IMR-90 (cell line): ENCODE data around the gene ZFR2. TPM values are rescaled to one million over a fixed set of nuclear protein-coding genes. Genes with fewer than 3 reads are reported as not detected.

Experiments
- ATAC-seq: fragments of 200-7000 bp; cut with Tn5 transposase; 2 replicates; pipeline ENCODE4 v1.9.1; 2020; ENCODE audit warnings: low read depth, mild to moderate bottlenecking, moderate library complexity
- BruUV-seq: library from RNA; stranded (reverse); fragments of 400-500 nt; replicated peaks from 2 replicates; lab custom pipeline; 2021; lab: Mats Ljungman, UMichigan
- CTCF ChIA-PET: fragments of 300-600 bp; formaldehyde crosslinking; extraction: SDS; loops from one replicate; lab custom pipeline; 2021; ENCODE audit warnings: antibody characterized with exemption; lab: Yijun Ruan, JAX
- POLR2A ChIA-PET: fragments of 300-600 bp; sonication (Branson Sonifier 250); formaldehyde crosslinking; loops from one replicate; lab custom pipeline; 2022; ENCODE audit warnings: antibody characterized with exemption; ENCODE audit not compliant: unreplicated experiment; lab: Charles Lee
- DNase-seq: peaks from one replicate; pipeline ENCODE4 v3.0.0; 2013
- H2AFZ ChIP-seq: replicated peaks from 2 replicates; pipeline ENCODE3; 2013; ENCODE audit warnings: low read length, mild to moderate bottlenecking; ENCODE audit not compliant: poor library complexity
- H2AK5ac ChIP-seq: 2 replicates; pipeline ENCODE4 v1.6.1; 2013; ENCODE audit warnings: low read depth, low read length, inconsistent platforms
- H2AK9ac ChIP-seq: replicated peaks from 2 replicates; pipeline ENCODE3; 2013; ENCODE audit warnings: mild to moderate bottlenecking, low read depth, low read length, moderate library complexity; ENCODE audit not compliant: poor library complexity
- H2BK120ac ChIP-seq: 2 replicates; pipeline ENCODE4 v1.6.1; 2013; ENCODE audit warnings: low read depth, low read length, inconsistent platforms
- H2BK15ac ChIP-seq: 3 replicates; pipeline ENCODE4 v1.6.1; 2013; ENCODE audit warnings: low read depth, low read length, inconsistent platforms
- H2BK20ac ChIP-seq: 2 replicates; pipeline ENCODE4 v1.6.1; 2013; ENCODE audit warnings: low read depth, mild to moderate bottlenecking, inconsistent platforms, low read length, moderate library complexity
- H2BK5ac ChIP-seq: 2 replicates; pipeline ENCODE4 v1.6.1; 2013; ENCODE audit warnings: mild to moderate bottlenecking, low read depth, low read length, inconsistent platforms; ENCODE audit not compliant: poor library complexity, severe bottlenecking
- H3K14ac ChIP-seq: replicated peaks from 2 replicates; pipeline ENCODE4 v1.6.1; 2013; ENCODE audit warnings: low read depth, low read length, inconsistent platforms
- H3K18ac ChIP-seq: 2 replicates; pipeline ENCODE4 v1.6.1; 2013; ENCODE audit warnings: low read depth, low read length, control low read depth
- H3K23ac ChIP-seq: 2 replicates; pipeline ENCODE4 v1.6.1; 2013; ENCODE audit warnings: low read depth, low read length, inconsistent platforms
- H3K27ac ChIP-seq: 2 replicates; pipeline ENCODE4 v1.5.1; 2013; ENCODE audit warnings: mild to moderate bottlenecking, control low read depth, low read length; ENCODE audit not compliant: insufficient read depth
- H3K27me3 ChIP-seq: 2 replicates; pipeline ENCODE4 v1.6.1; 2013; ENCODE audit warnings: low read length; ENCODE audit not compliant: control insufficient read depth, insufficient read depth
- H3K36me3 ChIP-seq: 2 replicates; pipeline ENCODE4 v1.6.1; 2013; ENCODE audit warnings: low read length, mixed read lengths; ENCODE audit not compliant: control insufficient read depth, insufficient read depth
- H3K4ac ChIP-seq: 2 replicates; pipeline ENCODE4 v1.6.1; 2013; ENCODE audit warnings: low read depth, low read length, inconsistent platforms
- H3K4me1 ChIP-seq: 2 replicates; pipeline ENCODE4 v1.6.1; 2013; ENCODE audit warnings: low read length, mixed read lengths; ENCODE audit not compliant: control insufficient read depth, insufficient read depth
- H3K4me2 ChIP-seq: 2 replicates; pipeline ENCODE4 v1.6.1; 2013; ENCODE audit warnings: low read depth, mild to moderate bottlenecking, control low read depth, low read length, moderate library complexity
- H3K4me3 ChIP-seq: 2 replicates; pipeline ENCODE4 v1.5.1; 2013; ENCODE audit warnings: low read depth, mild to moderate bottlenecking, control low read depth, low read length, moderate library complexity; ENCODE audit not compliant: insufficient read depth
- H3K56ac ChIP-seq: 2 replicates; pipeline ENCODE4 v1.6.1; 2013; ENCODE audit warnings: low read length, inconsistent platforms; ENCODE audit not compliant: insufficient read depth; ENCODE audit errors: extremely low read depth
- H3K79me1 ChIP-seq, 2 experiments: 2 replicates each; pipeline ENCODE4 v1.6.1; 2013; ENCODE audit warnings: low read length in 2 of 2, inconsistent platforms in 1 of 2, low read depth in 1 of 2
- H3K9ac ChIP-seq: 2 replicates; pipeline ENCODE4 v1.6.1; 2013; ENCODE audit warnings: low read depth, low read length, control low read depth
- H3K9me1 ChIP-seq: 2 replicates; pipeline ENCODE4 v1.6.1; 2013; ENCODE audit warnings: low read length, inconsistent platforms; ENCODE audit not compliant: insufficient read depth
- H3K9me3 ChIP-seq: 2 replicates; pipeline ENCODE4 v1.6.1; 2013; ENCODE audit warnings: low read length; ENCODE audit not compliant: control insufficient read depth, insufficient read depth
- H4K20me1 ChIP-seq: 2 replicates; pipeline ENCODE4 v1.6.1; 2013; ENCODE audit warnings: low read length, inconsistent platforms; ENCODE audit not compliant: insufficient read depth
- H4K5ac ChIP-seq: 2 replicates; pipeline ENCODE4 v1.6.1; 2013; ENCODE audit warnings: mild to moderate bottlenecking, low read depth, low read length, control low read depth
- H4K8ac ChIP-seq, 2 experiments: 2 replicates each; pipeline ENCODE4 v1.6.1; 2013; ENCODE audit warnings: low read depth in 2 of 2, low read length in 2 of 2, control low read depth in 1 of 2, inconsistent platforms in 1 of 2
- H4K91ac ChIP-seq: 2 replicates; pipeline ENCODE4 v1.6.1; 2013; ENCODE audit warnings: low read depth, low read length, inconsistent platforms; ENCODE audit not compliant: insufficient read depth
- BHLHE40 ChIP-seq: fragments of 150-350 bp; IDR thresholded peaks from 2 replicates; pipeline ENCODE4 v1.6.1; 2016; ENCODE audit warnings: mild to moderate bottlenecking, low read depth, low read length
- CEBPB ChIP-seq: IDR thresholded peaks from 2 replicates; pipeline ENCODE4 v1.6.1; 2012; ENCODE audit warnings: low read depth, low read length, improper control_type of control experiment
- CHD1 ChIP-seq: IDR thresholded peaks from 2 replicates; pipeline ENCODE4 v1.6.1; 2012; ENCODE audit warnings: low read depth, low read length, improper control_type of control experiment
- FOS ChIP-seq: fragments of 150-350 bp; IDR thresholded peaks from 2 replicates; pipeline ENCODE4 v1.6.1; 2016; ENCODE audit warnings: low read depth, low read length
- MAFK ChIP-seq: IDR thresholded peaks from 2 replicates; pipeline ENCODE4 v1.6.1; 2012; ENCODE audit warnings: low read depth, low read length, improper control_type of control experiment
- MAZ ChIP-seq: IDR thresholded peaks from 2 replicates; pipeline ENCODE4 v1.6.1; 2012; ENCODE audit warnings: low read depth, mild to moderate bottlenecking, low read length, improper control_type of control experiment, moderate library complexity, borderline replicate concordance
- MXI1 ChIP-seq: IDR thresholded peaks from 2 replicates; pipeline ENCODE4 v1.6.1; 2012; ENCODE audit warnings: low read depth, mild to moderate bottlenecking, low read length, moderate library complexity, borderline replicate concordance
- NFE2L2 ChIP-seq: fragments of 150-350 bp; IDR thresholded peaks from 2 replicates; pipeline ENCODE4 v1.6.1; 2016; ENCODE audit warnings: low read depth, mild to moderate bottlenecking, low read length
- POLR2A ChIP-seq: IDR thresholded peaks from 2 replicates; pipeline ENCODE4 v1.6.1; 2012; ENCODE audit warnings: mild to moderate bottlenecking, low read depth, low read length
- RAD21 ChIP-seq: IDR thresholded peaks from 2 replicates; pipeline ENCODE4 v1.6.1; 2012; ENCODE audit warnings: low read length, improper control_type of control experiment
- RCOR1 ChIP-seq: IDR thresholded peaks from 2 replicates; pipeline ENCODE4 v1.6.1; 2012; ENCODE audit warnings: mild to moderate bottlenecking, low read length, improper control_type of control experiment; ENCODE audit not compliant: insufficient replicate concordance
- RFX5 ChIP-seq: IDR thresholded peaks from 2 replicates; pipeline ENCODE4 v1.8.0; 2012; ENCODE audit warnings: low read depth, mild to moderate bottlenecking, low read length, moderate library complexity
- WGBS, 2 experiments: methylation state at CpG; one replicate each; pipeline versions ENCODE4 v1.1.5 to v1.1.7; 2013; ENCODE audit warnings: missing lambda C conversion rate in 2 of 2; ENCODE audit not compliant: insufficient read length in 1 of 2; ENCODE audit errors: extremely low coverage in 2 of 2; 5-methylcytosine and 5-hydroxymethylcytosine counted together
- dilution Hi-C: fragments of 300-500 bp; cut with HindIII; formaldehyde crosslinking; loops from one replicate; pipeline ENCODE4 v1.14.3; 2018; ENCODE audit warnings: low sequenced_read_pairs; ENCODE audit not compliant: unreplicated experiment
- in situ Hi-C: fragments of 300-500 bp; cut with MboI; formaldehyde crosslinking; loops from 3 replicates; pipeline ENCODE4 v1.14.3; 2019; ENCODE audit warnings: low sequenced_read_pairs, inconsistent platforms, mixed read lengths
- intact Hi-C: fragments of 100-400 bp; cut with micrococcal nuclease; formaldehyde crosslinking; loops from 2 replicates; pipeline ENCODE4 v1.10.0; 2022
- polyA plus RNA-seq, 3 experiments: library from polyadenylated mRNA; depleted of rRNA; stranded (reverse); fragments of >200 nt; gene quantifications; 2 replicates each; pipeline ENCODE4 v1.2.3, GENCODE V29; 2012; ENCODE audit warnings: low replicate concordance in 1 of 3
- total RNA-seq: library from RNA; depleted of rRNA; stranded (reverse); fragments of >200 nt; gene quantifications from 2 replicates; pipeline ENCODE4 v1.2.3, GENCODE V29; 2012
- TF ChIP-seq, protein P1 (sequence below): fragments of 150-350 bp; IDR thresholded peaks from 2 replicates; pipeline ENCODE4 v1.6.1; 2016; ENCODE audit warnings: low read depth, mild to moderate bottlenecking, low read length, moderate library complexity, borderline replicate concordance
- TF ChIP-seq, protein P2 (sequence below): fragments of 150-350 bp; IDR thresholded peaks from 2 replicates; pipeline ENCODE4 v1.6.1; 2017; ENCODE audit warnings: mild to moderate bottlenecking, antibody characterized with exemption, low read length, low read depth
- TF ChIP-seq, protein P3 (sequence below): conservative IDR thresholded peaks from 2 replicates; pipeline ENCODE4 v1.5.1; 2012; ENCODE audit warnings: mild to moderate bottlenecking, low read depth, low read length, improper control_type of control experiment

ZFR2 gene
- total and polyA plus RNA-seq, 2 of the 4 experiments (the other 2 are of a cell fraction): 0.19 TPM; not detected in 1

DNA sequence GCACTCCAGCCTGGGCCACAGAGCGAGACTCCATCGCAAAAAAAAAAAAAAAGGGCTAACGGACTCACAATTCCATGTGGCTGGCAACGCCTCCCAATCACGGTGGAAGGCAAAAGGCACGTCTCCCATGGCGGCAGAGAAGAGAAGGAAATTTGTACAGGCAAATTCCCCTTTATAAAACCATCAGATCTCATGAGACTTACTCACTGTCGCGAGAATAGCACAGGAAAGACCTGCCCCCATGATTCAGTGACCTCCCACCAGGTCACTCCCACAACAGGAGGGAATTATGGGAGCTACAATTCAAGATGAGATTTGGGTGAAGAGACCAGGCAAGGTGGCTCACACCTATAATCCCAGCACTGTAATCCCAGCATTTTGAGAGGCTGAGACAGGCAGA lies 45.4 kb upstream of the ZFR2 start:
- Histone ChIP-seq H2BK20ac (no peak overlapping the region), H3K4me1 (no peaks in the 10 kb centered on the region), H3K4me2 (no peak overlapping the region), H3K27ac (no peak overlapping the region), H3K36me3 (no peaks in the 10 kb centered on the region), H2BK15ac (no peak overlapping the region), H3K23ac (no peak overlapping the region), H3K27me3 (no peaks in the 10 kb centered on the region; the same call in none of the 2 replicates), H2AK9ac (no peak overlapping the region), H3K14ac (no peak overlapping the region), H3K9ac (no peak overlapping the region), H3K9me3 (peaks cover 5% of the 10 kb centered on the region; the same call in 1 of the 2 replicates), H3K9me1 (no peaks in the 10 kb centered on the region), H3K4me3 (no peak overlapping the region), H2AK5ac (no peak overlapping the region), H2BK120ac (no peak overlapping the region), H4K20me1 (no peaks in the 10 kb centered on the region), H4K5ac (no peak overlapping the region), H2BK5ac (no peak overlapping the region), H3K18ac (no peak overlapping the region), H2AFZ (no peak overlapping the region), H4K8ac (no peak overlapping the region), H3K79me1 (no peaks in the 10 kb centered on the region), H3K4ac (no peak overlapping the region), H3K56ac (no peak overlapping the region), H4K91ac (no peak overlapping the region)
- in situ Hi-C loops: no loop called here
- WGBS, 2 experiments: no CpG with 5 or more reads among the region's 9 CpGs
- intact Hi-C loops: no loop called here
- ATAC-seq (no peak), DNase-seq (no peak)
- no TSS peak for BruUV-seq
- ChIA-PET POLR2A (no interaction called here), CTCF (no interaction called here)
- TF ChIP-seq POLR2A (no peak), CEBPB (no peak), NFE2L2 (no peak), CHD1 (no peak), RAD21 (no peak), RFX5 (no peak), MXI1 (no peak), MAZ (no peak), FOS (no peak), MAFK (no peak), RCOR1 (no peak), BHLHE40 (no peak)
- TF ChIP-seq, protein P1, sequence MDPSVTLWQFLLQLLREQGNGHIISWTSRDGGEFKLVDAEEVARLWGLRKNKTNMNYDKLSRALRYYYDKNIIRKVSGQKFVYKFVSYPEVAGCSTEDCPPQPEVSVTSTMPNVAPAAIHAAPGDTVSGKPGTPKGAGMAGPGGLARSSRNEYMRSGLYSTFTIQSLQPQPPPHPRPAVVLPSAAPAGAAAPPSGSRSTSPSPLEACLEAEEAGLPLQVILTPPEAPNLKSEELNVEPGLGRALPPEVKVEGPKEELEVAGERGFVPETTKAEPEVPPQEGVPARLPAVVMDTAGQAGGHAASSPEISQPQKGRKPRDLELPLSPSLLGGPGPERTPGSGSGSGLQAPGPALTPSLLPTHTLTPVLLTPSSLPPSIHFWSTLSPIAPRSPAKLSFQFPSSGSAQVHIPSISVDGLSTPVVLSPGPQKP: no peak
- TF ChIP-seq, protein P2, sequence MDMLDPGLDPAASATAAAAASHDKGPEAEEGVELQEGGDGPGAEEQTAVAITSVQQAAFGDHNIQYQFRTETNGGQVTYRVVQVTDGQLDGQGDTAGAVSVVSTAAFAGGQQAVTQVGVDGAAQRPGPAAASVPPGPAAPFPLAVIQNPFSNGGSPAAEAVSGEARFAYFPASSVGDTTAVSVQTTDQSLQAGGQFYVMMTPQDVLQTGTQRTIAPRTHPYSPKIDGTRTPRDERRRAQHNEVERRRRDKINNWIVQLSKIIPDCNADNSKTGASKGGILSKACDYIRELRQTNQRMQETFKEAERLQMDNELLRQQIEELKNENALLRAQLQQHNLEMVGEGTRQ: no peak
- TF ChIP-seq, protein P3, sequence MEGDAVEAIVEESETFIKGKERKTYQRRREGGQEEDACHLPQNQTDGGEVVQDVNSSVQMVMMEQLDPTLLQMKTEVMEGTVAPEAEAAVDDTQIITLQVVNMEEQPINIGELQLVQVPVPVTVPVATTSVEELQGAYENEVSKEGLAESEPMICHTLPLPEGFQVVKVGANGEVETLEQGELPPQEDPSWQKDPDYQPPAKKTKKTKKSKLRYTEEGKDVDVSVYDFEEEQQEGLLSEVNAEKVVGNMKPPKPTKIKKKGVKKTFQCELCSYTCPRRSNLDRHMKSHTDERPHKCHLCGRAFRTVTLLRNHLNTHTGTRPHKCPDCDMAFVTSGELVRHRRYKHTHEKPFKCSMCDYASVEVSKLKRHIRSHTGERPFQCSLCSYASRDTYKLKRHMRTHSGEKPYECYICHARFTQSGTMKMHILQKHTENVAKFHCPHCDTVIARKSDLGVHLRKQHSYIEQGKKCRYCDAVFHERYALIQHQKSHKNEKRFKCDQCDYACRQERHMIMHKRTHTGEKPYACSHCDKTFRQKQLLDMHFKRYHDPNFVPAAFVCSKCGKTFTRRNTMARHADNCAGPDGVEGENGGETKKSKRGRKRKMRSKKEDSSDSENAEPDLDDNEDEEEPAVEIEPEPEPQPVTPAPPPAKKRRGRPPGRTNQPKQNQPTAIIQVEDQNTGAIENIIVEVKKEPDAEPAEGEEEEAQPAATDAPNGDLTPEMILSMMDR: no peak
- dilution Hi-C loops: no loop called here
